Heart left ventricle (tissue), 16 donors: ENCODE measurements around the gene DCHS2. TPM values are rescaled to one million over a fixed set of nuclear protein-coding genes. Genes with fewer than 3 reads are reported as not detected.
"Not testable (repeated sequence)": the region's sequence is repeated elsewhere in the genome, so short reads cannot be mapped to it uniquely, and the experiment has no call there.

ENCODE experiments used
- ATAC-seq, 4 donors: fragments of 200-7000 bp; cut with Tn5 transposase; one replicate each; pipeline ENCODE4 v1.9.1; 2020 to 2022; ENCODE audit warnings: moderate library complexity in 4 of 4, mild to moderate bottlenecking in 3 of 4, moderate number of reproducible peaks in 1 of 4
- DNase-seq, 5 donors: peaks; one replicate each; pipeline ENCODE4 v3.0.0-alpha.2; 2020
- H3K27ac ChIP-seq, 12 donors: fragments of 200-600 bp; sonication (generic) in 4 of 12; one replicate each; pipeline versions ENCODE4 v1.5.0 to v1.8.0; 2016 to 2022; ENCODE audit warnings: mild to moderate bottlenecking in 2 of 12
- H3K27me3 ChIP-seq, 9 donors: fragments of 200-600 bp; sonication (generic) in 2 of 9; one replicate each; pipeline versions ENCODE4 v1.5.1 to v1.8.0; 2016 to 2022; ENCODE audit warnings: mild to moderate bottlenecking in 3 of 9
- H3K36me3 ChIP-seq, 9 donors: fragments of 200-600 bp; sonication (generic) in 2 of 9; one replicate each; pipeline versions ENCODE4 v1.5.0 to v1.8.0; 2018 to 2022; ENCODE audit warnings: mild to moderate bottlenecking in 2 of 9
- H3K4me1 ChIP-seq, 12 donors: fragments of 200-600 bp; sonication (generic) in 4 of 12; one replicate each; pipeline versions ENCODE4 v1.5.0 to v1.8.0; 2016 to 2022; ENCODE audit warnings: mild to moderate bottlenecking in 3 of 12
- H3K4me3 ChIP-seq, 12 donors: fragments of 200-600 bp; sonication (generic) in 4 of 12; one replicate each; pipeline versions ENCODE4 v1.5.0 to v1.8.0; 2017 to 2022; ENCODE audit warnings: mild to moderate bottlenecking in 9 of 12, moderate library complexity in 4 of 12
- H3K9me3 ChIP-seq, 12 donors: fragments of 200-600 bp; sonication (generic) in 4 of 12; one replicate each; pipeline versions ENCODE4 v1.5.0 to v1.8.0; 2016 to 2022; ENCODE audit warnings: mild to moderate bottlenecking in 1 of 12
- CTCF ChIP-seq, 12 donors: fragments of 200-600 bp; sonication (generic) in 4 of 12; IDR thresholded peaks; one replicate each; pipeline versions ENCODE4 v1.5.0 to v1.8.0; 2018 to 2022; ENCODE audit warnings: antibody characterized with exemption in 12 of 12, mild to moderate bottlenecking in 5 of 12
- POLR2A ChIP-seq, 2 donors: fragments of 450-650 bp; IDR thresholded peaks; one replicate each; pipeline ENCODE4 v1.6.1; 2017; ENCODE audit warnings: antibody characterized with exemption in 2 of 2, mild to moderate bottlenecking in 2 of 2, moderate library complexity in 2 of 2
- WGBS, 4 donors: extraction: QIAGEN DNeasy Blood & Tissue Kit in 2 of 4; methylation state at CpG; one replicate each; pipeline versions ENCODE4 v1.1.5 to v1.1.7; 2013 to 2018; 5-methylcytosine and 5-hydroxymethylcytosine counted together
- intact Hi-C, 10 donors: fragments of 100-400 bp; cut with DNase I; formaldehyde crosslinking; loops; one replicate each; pipeline versions ENCODE4 v1.11.1 to v1.14.2; 2022
- polyA plus RNA-seq, 2 donors: library from polyadenylated mRNA; stranded (reverse); fragments of 200-250 nt; gene quantifications; one replicate each; pipeline ENCODE4 v1.2.3, GENCODE V29; 2013
- total RNA-seq, 9 donors: library from RNA; depleted of rRNA in 2 of 9; stranded (reverse); fragments of >200 nt in 2 of 9; fragmentation: NEBNext Ultra II Directional in 3 of 9; extraction: Animal tissue kit (Norgen Biotek cat#: 25700) in 3 of 9; gene quantifications; one replicate each; pipeline versions ENCODE4 v1.1.0 to v1.2.4, GENCODE V29; 2016 to 2023
- donor health status: ischemic (EF 13 %, LVEDD 7.1; RV severe dilation, severe dysfunction).
- donor health status: healthy with polysubstance abuse.
- donor health status: DM: no; HTN: yes; CAD: no.
- donor health status: DM: no; HTN: no; CAD: no.
- donor health status: ischemic (EF 25% LVEDD 6.9; RV normal size, moderate dysfunction).
- donor health status: ischemic (EF 25% LVEDD 5.7; RV mildly dilated, moderate dysfunction).
- donor health status: healthy.
- donor health status: DM: yes; HTN: yes; CAD: no.
- donor health status: ischemic (EF 35%, LVEDD 5.7; RV mildly dilated, moderate dysfunction).
- donor health status: nonischemic (EF 11% LVEDD 7.7; RV severe dilation, severe dysfunction).
- donor health status: DM: yes; HTN: yes; CAD: no.
- donor health status: PGD.
- donor health status: ischemic (EF 29% LVEDD 5.4; RV normal size, mild dysfunction).
- donor health status: nonischemic (EF 23%, LVEDD 6.1; RV moderate dilation, normal function).

Gene DCHS2
- total and polyA plus RNA-seq, 11 donors: under 0.01 to 0.49 (median 0.15) TPM; not detected in 5

GRCh38 chr4:154218051-154218450 is 273.5 kb downstream of the DCHS2 start:
- TF ChIP-seq POLR2A (IDR thresholded peaks at IDR 0.05): no peak
- TF ChIP-seq CTCF (IDR thresholded peaks at IDR 0.05): no peak
- intact Hi-C loops: no loop called here
- Histone ChIP-seq H3K9me3 (peaks cover 0 to 19% (median 11%) of the 10 kb centered on the region in 12 donors), H3K36me3 (no peaks in the 10 kb centered on the region), H3K4me3 (no peak overlapping the region), H3K27ac (no peak overlapping the region), H3K4me1 (no peaks in the 10 kb centered on the region), H3K27me3 (no peaks in the 10 kb centered on the region)
- DNase-seq (no peak), ATAC-seq (no peak)

- H3K4me3 ChIP-seq, H3K4me1 ChIP-seq, H3K27ac ChIP-seq, H3K27me3 ChIP-seq, intact Hi-C loops, DNase-seq, ATAC-seq, H3K36me3 ChIP-seq: not testable (repeated sequence)
- H3K9me3 ChIP-seq: peaks cover 0 to 12% (median 5%) of the 10 kb centered on the region in 12 donors
- 78 to 83% (median 79%) methylated on average over 13 of the region's 13 CpGs for WGBS, 4 donors
Observed at GRCh38 chr4:154217384-154217783, 274.2 kb downstream of the DCHS2 start.

- H3K4me1 ChIP-seq: no peaks in the 10 kb centered on the region
- no peaks in the 10 kb centered on the region for H3K36me3 ChIP-seq
- TF ChIP-seq POLR2A (IDR thresholded peaks at IDR 0.05) (no peak), CTCF (IDR thresholded peaks at IDR 0.05) (no peak)
- DNase-seq (no peak), ATAC-seq (no peak)
- H3K27me3 ChIP-seq: no peaks in the 10 kb centered on the region
- no peak overlapping the region for H3K27ac ChIP-seq
- 88 to 94% (median 93%) methylated on average over 1 of the region's 1 CpG for WGBS, 4 donors
- intact Hi-C loops: no loop called here
- no peak overlapping the region for H3K4me3 ChIP-seq
- H3K9me3 ChIP-seq: no peaks in the 10 kb centered on the region
Observed at GRCh38 chr4:154211506-154211905, 280.1 kb downstream of the DCHS2 start.

- intact Hi-C loops: no loop called here
- Histone ChIP-seq H3K9me3 (no peaks in the 10 kb centered on the region), H3K4me3 (no peak overlapping the region), H3K36me3 (no peaks in the 10 kb centered on the region), H3K27me3 (no peaks in the 10 kb centered on the region), H3K27ac (no peak overlapping the region), H3K4me1 (no peaks in the 10 kb centered on the region)
- ATAC-seq (no peak), DNase-seq (no peak)
- 50 to 67% (median 61%) methylated on average over 5 of the region's 5 CpGs for WGBS, 4 donors
- TF ChIP-seq CTCF (IDR thresholded peaks at IDR 0.05): no peak
- TF ChIP-seq POLR2A (IDR thresholded peaks at IDR 0.05): no peak
Observed at GRCh38 chr4:154208424-154208823, 283.2 kb downstream of the DCHS2 start.

- ATAC-seq (no peak), DNase-seq (no peak)
- H3K9me3 ChIP-seq: no peaks in the 10 kb centered on the region
- WGBS, 4 donors: 33 to 44% (median 41%) methylated on average over 3 of the region's 3 CpGs
- no peaks in the 10 kb centered on the region for H3K36me3 ChIP-seq
- no peaks in the 10 kb centered on the region for H3K4me1 ChIP-seq
- H3K27me3 ChIP-seq: no peaks in the 10 kb centered on the region
- no peak overlapping the region for H3K4me3 ChIP-seq
- TF ChIP-seq CTCF (IDR thresholded peaks at IDR 0.05) (no peak), POLR2A (IDR thresholded peaks at IDR 0.05) (no peak)
- H3K27ac ChIP-seq: no peak overlapping the region
- intact Hi-C loops: no loop called here
Observed at GRCh38 chr4:154205471-154205870, 286.1 kb downstream of the DCHS2 start.
